ENCODE measurements around the gene GTF2B. TPM values are rescaled to one million over a fixed set of nuclear protein-coding genes. Genes with fewer than 3 reads are reported as not detected.
"Not testable (repeated sequence)": the region's sequence is repeated elsewhere in the genome, so short reads cannot be mapped to it uniquely, and the experiment has no call there.

The GTF2B gene
- total RNA-seq, 3 donors from 2014 or later (not counting 1 experiment from before 2014, with no cell fraction given), result 45.6 to 71.3 (median 55.6) TPM

DNA sequence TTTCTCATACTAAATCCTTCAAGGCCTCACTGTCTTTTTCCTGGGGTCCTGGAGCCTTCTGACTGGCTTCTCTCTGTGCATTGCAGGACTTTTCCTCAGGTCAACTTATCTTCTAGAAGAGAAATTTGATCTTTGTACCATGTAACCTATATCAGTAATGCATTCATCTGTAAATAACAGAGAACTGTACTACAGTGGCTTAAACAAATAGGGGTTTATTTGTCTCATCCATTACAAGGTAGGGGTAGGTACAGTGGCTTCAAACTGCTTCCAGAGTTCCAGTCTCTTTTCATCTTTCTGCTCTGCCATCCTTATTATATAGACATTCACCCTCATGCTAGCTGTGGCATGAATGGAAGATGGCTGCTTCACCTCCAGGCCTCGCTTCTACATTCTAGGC lies 29.5 kb upstream of the GTF2B start:
- H3K27me3 Mint-ChIP-seq (ENCODE audit: low read depth in 2 of 2), result peaks cover 0 to 2% of the 10 kb centered on the region in 2 donors
- no peaks in the 10 kb centered on the region for H3K27me3 ChIP-seq (ENCODE audit: control insufficient read depth, insufficient read depth, low read length)
- peaks cover 15% of the 10 kb centered on the region for H3K9me3 ChIP-seq (ENCODE audit: control insufficient read depth, insufficient read depth, low read length)
- WGBS (ENCODE audit: insufficient coverage), result 100% methylated on average over 1 of the region's 1 CpG
- H3K36me3 Mint-ChIP-seq, result peaks cover 25% of the 10 kb centered on the region
- intact Hi-C loops (cut with micrococcal nuclease), result no loop called here
- DNase-seq (no peak), ATAC-seq (no peak)
- peaks cover 3 to 18% of the 10 kb centered on the region in 2 donors for H3K9me3 Mint-ChIP-seq
- H3K27ac Mint-ChIP-seq, result no peak overlapping the region
- no peak overlapping the region for H3K4me3 Mint-ChIP-seq
- peaks cover 22% of the 10 kb centered on the region for H3K36me3 ChIP-seq (ENCODE audit: control insufficient read depth, insufficient read depth, low read length)
- H3K4me3 ChIP-seq (ENCODE audit: low read length), result no peak overlapping the region
- peaks cover 7 to 9% of the 10 kb centered on the region in 2 donors for H3K4me1 Mint-ChIP-seq
- TF ChIP-seq CTCF (IDR thresholded peaks at IDR 0.05), result no peak
- no peaks in the 10 kb centered on the region for H3K4me1 ChIP-seq (ENCODE audit: control insufficient read depth, insufficient read depth, low read length)
- H3K27ac ChIP-seq (ENCODE audit: low read length), result no peak overlapping the region

DNA sequence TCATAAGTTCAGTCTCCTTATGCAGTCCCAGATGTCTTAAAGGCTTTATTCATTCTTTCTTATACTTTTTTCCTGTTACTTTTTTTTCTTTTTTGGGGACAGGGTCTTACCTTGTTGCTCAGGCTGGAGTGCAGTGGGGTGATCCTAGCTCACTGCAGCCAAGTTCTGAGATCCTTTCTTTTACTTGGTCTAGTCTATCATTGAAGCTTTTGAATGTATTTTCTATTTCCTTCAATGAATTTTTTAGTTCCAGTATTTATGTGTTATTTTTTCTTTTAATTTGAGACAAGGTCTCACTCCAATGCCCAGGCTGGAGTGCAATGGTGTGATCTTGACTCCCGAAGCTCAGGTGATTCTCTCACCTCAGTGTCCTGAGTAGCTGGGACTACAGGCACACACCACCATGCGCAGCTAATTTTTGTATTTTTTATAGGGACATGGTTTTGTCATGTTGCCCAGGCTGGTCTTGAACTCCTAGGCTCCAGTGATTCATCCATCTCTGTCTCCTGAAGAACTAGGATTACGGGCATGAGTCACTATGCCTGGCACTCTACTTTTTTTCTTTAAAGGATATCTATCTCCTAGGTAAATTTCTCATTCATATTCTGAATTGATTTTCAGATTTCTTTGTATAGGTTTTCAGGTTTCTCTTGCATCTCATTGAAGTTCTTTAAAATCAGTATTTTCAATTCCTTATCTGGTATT lies 26.1 kb upstream of the GTF2B start:
- no peak for ATAC-seq
- Mint-ChIP-seq H3K27ac (no peak overlapping the region), H3K27me3 (ENCODE audit: low read depth in 2 of 2) (peaks cover 0 to 2% of the 10 kb centered on the region in 2 donors), H3K4me1 (peaks cover 7 to 9% of the 10 kb centered on the region in 2 donors), H3K4me3 (no peak overlapping the region), H3K9me3 (peaks cover 9 to 23% of the 10 kb centered on the region in 2 donors), H3K36me3 (peaks cover 37% of the 10 kb centered on the region)
- 100% methylated on average over 3 of the region's 3 CpGs for WGBS (ENCODE audit: insufficient coverage)
- H3K4me1 ChIP-seq (ENCODE audit: control insufficient read depth, insufficient read depth, low read length), result no peaks in the 10 kb centered on the region
- peaks cover 4% of the 10 kb centered on the region for H3K36me3 ChIP-seq (ENCODE audit: control insufficient read depth, insufficient read depth, low read length)
- intact Hi-C loops (cut with micrococcal nuclease), result no loop called here
- no peak overlapping the region for H3K27ac ChIP-seq (ENCODE audit: low read length)
- no peak overlapping the region for H3K4me3 ChIP-seq (ENCODE audit: low read length)
- no peak for TF ChIP-seq CTCF (IDR thresholded peaks at IDR 0.05)
- H3K27me3 ChIP-seq (ENCODE audit: control insufficient read depth, insufficient read depth, low read length), result no peaks in the 10 kb centered on the region
- peaks cover 15% of the 10 kb centered on the region for H3K9me3 ChIP-seq (ENCODE audit: control insufficient read depth, insufficient read depth, low read length)
- DNase-seq, result no peak

- peaks cover 9 to 23% of the 10 kb centered on the region in 2 donors for H3K9me3 Mint-ChIP-seq
- H3K4me3 Mint-ChIP-seq, result no peak overlapping the region
- WGBS (ENCODE audit: insufficient coverage), result 64% methylated on average over 1 of the region's 1 CpG
- peaks cover 37% of the 10 kb centered on the region for H3K36me3 Mint-ChIP-seq
- H3K4me3 ChIP-seq (ENCODE audit: low read length), result no peak overlapping the region
- peaks cover 0 to 2% of the 10 kb centered on the region in 2 donors for H3K27me3 Mint-ChIP-seq (ENCODE audit: low read depth in 2 of 2)
- H3K27ac Mint-ChIP-seq, result no peak overlapping the region
- no peaks in the 10 kb centered on the region for H3K4me1 ChIP-seq (ENCODE audit: control insufficient read depth, insufficient read depth, low read length)
- H3K9me3 ChIP-seq (ENCODE audit: control insufficient read depth, insufficient read depth, low read length), result peaks cover 15% of the 10 kb centered on the region
- no peaks in the 10 kb centered on the region for H3K27me3 ChIP-seq (ENCODE audit: control insufficient read depth, insufficient read depth, low read length)
- intact Hi-C loops (cut with micrococcal nuclease), result no loop called here
- ATAC-seq, result no peak
- DNase-seq, result no peak
- no peak for TF ChIP-seq CTCF (IDR thresholded peaks at IDR 0.05)
- peaks cover 4% of the 10 kb centered on the region for H3K36me3 ChIP-seq (ENCODE audit: control insufficient read depth, insufficient read depth, low read length)
- peaks cover 7 to 9% of the 10 kb centered on the region in 2 donors for H3K4me1 Mint-ChIP-seq
- H3K27ac ChIP-seq (ENCODE audit: low read length), result no peak overlapping the region
Measured at GRCh38 chr1:88916883-88917282, 25.5 kb upstream of the GTF2B start.

DNA sequence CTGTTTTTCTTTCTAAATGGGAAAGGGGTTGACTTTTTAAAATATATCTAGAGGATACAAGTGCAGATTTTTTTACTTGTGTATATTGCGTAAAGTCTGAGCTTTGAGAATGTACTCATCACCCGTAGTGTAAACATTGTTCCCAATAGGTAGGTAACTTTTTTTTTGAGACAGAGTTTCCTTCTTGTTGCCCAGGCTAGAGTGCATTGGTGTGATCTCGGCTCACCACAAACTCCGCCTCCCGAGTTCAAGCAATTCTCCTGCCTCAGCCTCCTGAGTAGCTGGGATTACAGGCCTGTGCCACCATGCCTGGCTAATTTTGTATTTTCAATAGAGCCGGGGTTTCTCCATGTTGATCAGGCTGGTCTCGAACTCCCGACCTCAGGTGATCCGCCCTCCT lies 20.4 kb upstream of the GTF2B start:
- H3K9me3 ChIP-seq (ENCODE audit: control insufficient read depth, insufficient read depth, low read length); H3K27ac ChIP-seq (ENCODE audit: low read length); ATAC-seq; H3K27me3 Mint-ChIP-seq (ENCODE audit: low read depth in 2 of 2); H3K4me3 ChIP-seq (ENCODE audit: low read length); H3K36me3 ChIP-seq (ENCODE audit: control insufficient read depth, insufficient read depth, low read length); H3K27me3 ChIP-seq (ENCODE audit: control insufficient read depth, insufficient read depth, low read length); DNase-seq; H3K27ac Mint-ChIP-seq; H3K4me3 Mint-ChIP-seq; intact Hi-C loops (cut with micrococcal nuclease); H3K4me1 ChIP-seq (ENCODE audit: control insufficient read depth, insufficient read depth, low read length); H3K4me1 Mint-ChIP-seq: not testable (repeated sequence)
- 97% methylated on average over 8 of the region's 9 CpGs for WGBS (ENCODE audit: insufficient coverage)
- peaks cover 21% of the 10 kb centered on the region for H3K36me3 Mint-ChIP-seq
- H3K9me3 Mint-ChIP-seq, result peaks cover 9 to 14% of the 10 kb centered on the region in 2 donors

Data from natural killer cell (primary cell).